ENCODE measurements around the gene CLASRP.

Gene CLASRP

DNA sequence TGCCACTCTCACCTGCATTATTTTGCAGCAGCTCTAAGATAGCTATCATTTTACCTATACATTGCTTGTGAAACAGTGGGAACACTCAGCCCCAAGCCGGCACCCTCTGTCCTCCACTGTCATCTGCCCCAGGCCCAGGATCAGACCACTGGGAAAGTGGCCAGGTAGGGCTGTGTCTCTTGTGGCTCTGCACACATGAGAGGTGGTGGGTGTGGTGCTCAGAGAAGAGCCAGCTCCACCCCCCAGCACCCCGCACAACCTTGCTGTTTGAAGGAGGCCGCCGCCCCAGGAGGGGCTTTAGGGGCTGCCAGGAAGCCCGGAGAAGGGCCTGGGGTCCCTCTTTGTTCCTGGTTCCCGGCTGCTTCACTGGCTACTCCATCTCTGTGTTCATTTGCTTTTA is 80.7 kb downstream of the CLASRP start:
- TF ChIP-seq CSDC2 (CRISPR knock-in tag; IDR thresholded peaks at IDR 0.05) (no peak), ZNF8 (CRISPR knock-in tag; IDR thresholded peaks at IDR 0.05) (no peak), GLIS3 (CRISPR knock-in tag; IDR thresholded peaks at IDR 0.05) (no peak), TSHZ2 (CRISPR knock-in tag; IDR thresholded peaks at IDR 0.05) (no peak)
- no peak for ATAC-seq

All from SK-N-SH treated with all-trans-retinoic acid at 6 μM for 48 hours (cell line).